GM12878 (cell line): ENCODE results near the gene SLC2A4RG. TPM values are rescaled to one million over a fixed set of nuclear protein-coding genes. Genes with fewer than 3 reads are reported as not detected.

Experiments
- ATAC-seq: fragments of 200-7000 bp; cut with Tn5 transposase; 3 replicates; pipeline ENCODE4 v1.9.1; 2020; ENCODE audit warnings: mild to moderate bottlenecking, moderate library complexity
- BruUV-seq: library from RNA; stranded (reverse); fragments of 400-500 nt; replicated peaks from 2 replicates; lab custom pipeline; 2021; lab: Mats Ljungman, UMichigan
- CTCF ChIA-PET: fragments of 300-600 bp; sonication (Branson Sonifier 250); formaldehyde crosslinking; extraction: SDS; loops from one replicate; lab custom pipeline; 2021; ENCODE audit warnings: inconsistent platforms; lab: Yijun Ruan, JAX
- POLR2A ChIA-PET: fragments of 350-600 bp; formaldehyde crosslinking; extraction: SDS; loops from one replicate; lab custom pipeline; 2021; ENCODE audit warnings: inconsistent platforms; lab: Charles Lee
- RAD21 ChIA-PET: fragments of 300-600 bp; sonication (Branson Sonifier 250); formaldehyde crosslinking; loops from one replicate; lab custom pipeline; 2023; ENCODE audit warnings: antibody characterized with exemption; ENCODE audit not compliant: unreplicated experiment; lab: Charles Lee
- SMC1A ChIA-PET: fragments of 300-600 bp; sonication (Branson Sonifier 250); formaldehyde crosslinking; loops from one replicate; lab custom pipeline; 2023; ENCODE audit not compliant: unreplicated experiment, uncharacterized antibody; lab: Charles Lee
- DNase-seq: peaks from one replicate; pipeline ENCODE4 v3.0.0-alpha.2; 2011; ENCODE audit warnings: low read depth, low spot score
- FAIRE-seq: peaks from 3 replicates; lab custom pipeline; 2011; peaks lifted over from hg19 to GRCh38; lab: Jason Lieb, UNC
- H2AFZ ChIP-seq: 2 replicates; pipeline ENCODE4 v1.6.0; 2011; ENCODE audit warnings: low read depth, low read length, control low read depth; ENCODE audit not compliant: control insufficient read depth
- H3K27ac ChIP-seq: 2 replicates; pipeline ENCODE4 v1.5.1; 2011; ENCODE audit warnings: control low read depth; ENCODE audit not compliant: control insufficient read depth, insufficient read depth
- H3K27me3 ChIP-seq, 2 experiments: replicated peaks in 1 of 2; 2 replicates each; pipeline versions ENCODE4 v1.6.0 to v1.6.1; 2011; ENCODE audit warnings: low read length in 1 of 2; ENCODE audit not compliant: control insufficient read depth in 2 of 2, insufficient read depth in 2 of 2
- H3K36me3 ChIP-seq, 2 experiments: 2 replicates each; pipeline ENCODE4 v1.5.1; 2011; ENCODE audit warnings: low read length in 1 of 2; ENCODE audit not compliant: control insufficient read depth in 2 of 2, insufficient read depth in 2 of 2
- H3K4me1 ChIP-seq: 2 replicates; pipeline ENCODE4 v1.6.1; 2011; ENCODE audit warnings: mild to moderate bottlenecking, low read length, moderate library complexity, mixed read lengths; ENCODE audit not compliant: control insufficient read depth, insufficient read depth
- H3K4me2 ChIP-seq: 2 replicates; pipeline ENCODE4 v1.6.0; 2011; ENCODE audit warnings: control low read depth; ENCODE audit not compliant: control insufficient read depth, insufficient read depth
- H3K4me3 ChIP-seq: fragments of 200-600 bp; sonication (generic); 2 replicates; pipeline ENCODE4 v1.5.1; 2016
- H3K79me2 ChIP-seq: 2 replicates; pipeline ENCODE4 v1.6.0; 2011; ENCODE audit warnings: low read length; ENCODE audit not compliant: control insufficient read depth, insufficient read depth
- H3K9ac ChIP-seq: 2 replicates; pipeline ENCODE4 v1.8.0; 2011; ENCODE audit warnings: low read length, control low read depth, mixed read lengths; ENCODE audit not compliant: control insufficient read depth, insufficient read depth
- H3K9me3 ChIP-seq: replicated peaks from 3 replicates; pipeline ENCODE4 v1.5.1; 2011; ENCODE audit warnings: mild to moderate bottlenecking, low read length; ENCODE audit not compliant: control insufficient read depth, insufficient read depth
- H4K20me1 ChIP-seq: 2 replicates; pipeline ENCODE4 v1.6.0; 2011; ENCODE audit not compliant: control insufficient read depth, insufficient read depth
- ATF2 ChIP-seq: IDR thresholded peaks from 2 replicates; pipeline ENCODE4 v1.6.1; 2012; ENCODE audit warnings: low read length, inconsistent platforms
- BACH1 ChIP-seq: fragments of 450-650 bp; IDR thresholded peaks from 2 replicates; pipeline ENCODE4 v1.6.1; 2017; ENCODE audit warnings: mild to moderate bottlenecking, borderline replicate concordance
- CBFB ChIP-seq: IDR thresholded peaks from 2 replicates; pipeline ENCODE4 v1.6.1; 2016; ENCODE audit warnings: antibody characterized with exemption, low read depth
- CHD1 ChIP-seq: IDR thresholded peaks from 2 replicates; pipeline ENCODE4 v1.6.1; 2012; ENCODE audit warnings: low read depth, low read length, improper control_type of control experiment
- DPF2 ChIP-seq: fragments of 450-650 bp; IDR thresholded peaks from 2 replicates; pipeline ENCODE4 v1.6.1; 2017; ENCODE audit warnings: mild to moderate bottlenecking
- KDM1A ChIP-seq: fragments of 200-600 bp; sonication (generic); IDR thresholded peaks from 2 replicates; pipeline ENCODE4 v1.6.1; 2016; ENCODE audit warnings: borderline replicate concordance
- KLF5 ChIP-seq: fragments of 450-650 bp; IDR thresholded peaks from 2 replicates; pipeline ENCODE4 v1.6.1; 2014; ENCODE audit warnings: mild to moderate bottlenecking; ENCODE audit not compliant: partially characterized antibody
- LARP7 ChIP-seq: fragments of 450-650 bp; IDR thresholded peaks from 2 replicates; pipeline ENCODE4 v1.6.1; 2017; ENCODE audit warnings: mild to moderate bottlenecking
- NR2C2 ChIP-seq: IDR thresholded peaks from 2 replicates; pipeline ENCODE4 v1.6.1; 2011; ENCODE audit warnings: borderline replicate concordance, low read depth; ENCODE audit not compliant: control insufficient read depth, insufficient read length
- PAX5 ChIP-seq: IDR thresholded peaks from 2 replicates; pipeline ENCODE4 v1.6.1; 2011; ENCODE audit warnings: low read depth, low read length, borderline replicate concordance
- POU2F2 ChIP-seq: IDR thresholded peaks from 3 replicates; pipeline ENCODE4 v1.6.1; 2011; ENCODE audit warnings: low read depth, mild to moderate bottlenecking, low read length, borderline replicate concordance
- RAD21 ChIP-seq: IDR thresholded peaks from 2 replicates; pipeline ENCODE4 v1.6.1; 2011; ENCODE audit warnings: mild to moderate bottlenecking, low read depth, low read length, moderate library complexity; ENCODE audit not compliant: insufficient read depth
- SIN3A ChIP-seq: IDR thresholded peaks from 2 replicates; pipeline ENCODE4 v1.6.1; 2012; ENCODE audit warnings: low read depth, low read length, improper control_type of control experiment
- SMC3 ChIP-seq: IDR thresholded peaks from 2 replicates; pipeline ENCODE4 v1.6.1; 2011; ENCODE audit warnings: low read length, improper control_type of control experiment, borderline replicate concordance
- YY1 ChIP-seq: IDR thresholded peaks from 2 replicates; pipeline ENCODE4 v1.6.1; 2011; ENCODE audit warnings: low read depth, mild to moderate bottlenecking, low read length
- ZBED1 ChIP-seq: IDR thresholded peaks from 2 replicates; pipeline ENCODE4 v1.6.1; 2016; ENCODE audit warnings: borderline replicate concordance
- WGBS: methylation state at CpG from one replicate; pipeline ENCODE4 v1.1.6; 2016; ENCODE audit warnings: low lambda C conversion rate; ENCODE audit not compliant: insufficient replicate concordance, insufficient coverage; ENCODE audit errors: missing lambda C conversion rate; 5-methylcytosine and 5-hydroxymethylcytosine counted together
- in situ Hi-C: fragments of 300-500 bp; cut with MboI; formaldehyde crosslinking; loops from 9 replicates; pipeline ENCODE4 v1.14.3; 2018; ENCODE audit warnings: mixed read lengths
- intact Hi-C: fragments of 100-400 bp; cut with micrococcal nuclease; formaldehyde crosslinking; loops from one replicate; pipeline ENCODE4 v1.14.2; 2022; ENCODE audit not compliant: unreplicated experiment
- polyA plus RNA-seq, 11 experiments: library from polyadenylated mRNA; depleted of rRNA in 4 of 11; unstranded in 6 of 11; stranded (reverse) in 5 of 11; fragments of >200 nt; fragmentation: Nextera tagmentation in 4 of 11; fragmentation: Illumina TruSeq in 1 of 11; extraction: Ambion mirVana in 4 of 11; extraction: Trizol in 1 of 11; gene quantifications; 1 replicate in 1 of 11; 2 replicates in 10 of 11; pipeline versions ENCODE4 v1.2.1 to v1.2.3, GENCODE V29; 2011 to 2016; ENCODE audit warnings: inconsistent platforms in 2 of 11, missing spikeins in 2 of 11, low read depth in 1 of 11
- total RNA-seq, 4 experiments: library from RNA; depleted of rRNA in 3 of 4; stranded (reverse); fragments of >200 nt in 3 of 4; fragmentation: Illumina TruSeq in 1 of 4; extraction: Trizol in 1 of 4; gene quantifications; 2 replicates each; pipeline versions ENCODE4 v1.2.1 to v1.2.3, GENCODE V29; 2013 to 2021
- TF ChIP-seq, protein P1 (sequence below): fragments of 450-650 bp; IDR thresholded peaks from 2 replicates; pipeline ENCODE4 v1.6.1; 2016; ENCODE audit warnings: mild to moderate bottlenecking

Gene SLC2A4RG
- total and polyA plus RNA-seq, 10 of the 15 experiments (the other 5 are each of a cell fraction or from before 2014, with no cell fraction given) = 0.34 to 65.9 (median 13.3) TPM

DNA sequence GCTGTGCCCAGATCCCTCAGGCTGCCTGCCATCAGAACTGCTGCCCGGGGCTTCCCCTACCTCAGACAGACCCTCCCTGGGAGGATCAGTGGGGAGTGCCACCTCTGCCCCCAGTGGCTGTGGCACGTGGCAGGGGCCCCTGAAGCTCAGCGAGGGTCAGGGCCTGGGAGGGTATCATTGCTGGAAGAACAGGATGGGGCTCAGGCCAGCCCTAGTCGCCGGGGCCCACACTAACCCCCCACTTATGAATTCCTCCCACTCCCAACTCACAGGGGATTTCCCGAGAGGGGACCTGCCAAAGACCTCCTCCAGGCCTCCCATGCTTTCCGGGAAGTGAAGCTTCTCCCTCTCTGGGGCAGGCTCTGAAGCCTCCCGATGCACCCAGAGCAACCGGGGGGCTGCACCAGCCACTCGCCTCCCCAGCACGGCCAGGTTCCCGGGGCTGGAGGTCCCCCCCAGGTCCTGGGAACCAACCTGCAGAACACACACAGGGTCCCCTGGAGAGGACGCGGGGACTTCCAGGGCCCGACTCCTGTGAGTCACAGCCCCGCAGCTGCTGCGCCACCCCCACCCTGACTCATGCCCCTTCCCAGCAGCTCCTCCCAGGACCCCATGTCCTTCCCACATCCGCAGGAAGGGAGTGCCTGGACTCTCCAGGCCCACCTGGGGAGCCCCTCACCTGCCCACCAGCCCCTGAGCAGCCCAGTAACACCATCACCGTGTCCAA, 40.7 kb upstream of the SLC2A4RG start (continued):
- 0 out of 2 replicates have a peak, but pooled peaks have one; percentile 30 for TF ChIP-seq ATF2
- TF ChIP-seq KDM1A = no peak
- TF ChIP-seq ZBED1 = no peak; the same call in 1 of the 2 replicates
- no peak for TF ChIP-seq KLF5

DNA sequence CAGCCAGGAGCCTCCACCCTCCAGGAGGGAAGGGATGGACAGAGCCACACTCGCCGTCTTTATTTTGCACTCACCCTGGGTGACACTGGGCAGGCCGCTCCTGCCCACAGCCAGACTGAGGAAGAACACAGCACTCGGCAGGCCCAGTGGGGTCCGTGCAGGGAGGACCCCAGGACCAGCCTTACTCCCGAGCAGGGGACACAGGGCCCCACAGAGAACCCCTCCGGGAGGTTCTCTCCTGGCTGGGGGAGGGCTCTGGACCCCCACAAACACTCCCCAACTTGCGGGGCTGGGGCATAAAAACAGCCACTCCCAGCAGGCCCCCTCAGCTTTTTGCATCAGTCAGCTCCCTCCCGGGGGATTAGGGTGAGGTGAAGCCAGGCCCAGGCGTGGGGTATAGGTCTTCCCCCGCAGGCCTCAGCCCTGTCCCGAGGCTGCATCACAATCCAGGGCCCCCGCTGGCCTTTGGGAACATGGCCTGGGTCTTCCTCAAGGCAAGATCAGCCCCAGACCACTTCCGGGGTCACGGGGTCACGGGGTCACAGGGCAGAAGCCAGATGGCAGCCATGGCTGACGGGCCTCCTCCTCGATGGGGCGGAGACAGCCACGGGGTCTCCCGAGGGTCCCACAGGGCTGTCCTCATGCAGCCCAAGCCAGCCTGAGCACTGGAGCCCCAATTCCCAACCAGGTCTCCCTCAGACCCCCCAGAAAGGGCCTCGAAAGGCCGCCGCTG, 39.9 kb upstream of the SLC2A4RG start:
- BruUV-seq = TSS peak; percentile 46
- Histone ChIP-seq H4K20me1 (no peaks in the 10 kb centered on the region), H3K9ac (peak overlapping the region; percentile 20; the same call in 1 of the 2 replicates), H3K9me3 (no peaks in the 10 kb centered on the region), H3K4me2 (peak overlapping the region; percentile 19; the same call in 1 of the 2 replicates), H3K4me1 (peaks cover 16% of the 10 kb centered on the region), H3K36me3 (peaks cover under 1 to 3% of the 10 kb centered on the region in 2 experiments; a peak in 3 of 4 replicates), H3K27ac (peak overlapping the region; percentile 75), H3K4me3 (no peak overlapping the region), H3K27me3 (no peaks in the 10 kb centered on the region), H3K79me2 (no peaks in the 10 kb centered on the region), H2AFZ (no peak overlapping the region)
- ChIA-PET POLR2A (interaction anchor here (1.1 kb wide), 1 partner anchor 162 kb away, joined by 3 read pairs; the partner anchor contains the start of gene PTK6), CTCF (interaction anchor here (1.0 to 1.6 kb wide), 2 partner anchors 8 to 162 kb away, joined by 4 to 8 read pairs; partner anchors contain the start of genes ARFRP1, PTK6 and ZGPAT), RAD21 (interaction anchor here (1.6 kb wide), 1 partner anchor 8 kb away, joined by 4 read pairs; the partner anchor contains the start of genes ARFRP1 and ZGPAT), SMC1A (interaction anchor here (1.3 to 1.6 kb wide), 2 partner anchors 38 to 162 kb away, joined by 3 read pairs; no protein-coding TSS in a partner anchor)
- WGBS = 36% methylated on average over 21 of the region's 24 CpGs
- in situ Hi-C loops (no loop called here), intact Hi-C loops (loop anchor here (2.0 kb wide), 1 partner anchor 87 kb away; no protein-coding TSS in a partner anchor)
- FAIRE-seq (no peak), ATAC-seq (peak; percentile 41), DNase-seq (no peak)
- TF ChIP-seq SIN3A (no peak), LARP7 (peak; percentile 33; the same call in 1 of the 2 replicates), CHD1 (no peak), YY1 (peak; percentile 19; the same call in 1 of the 2 replicates), ATF2 (no peak), BACH1 (no peak), DPF2 (no peak), PAX5 (0 out of 2 replicates have a peak, but pooled peaks have one; percentile 9), RAD21 (no peak), CBFB (no peak), NR2C2 (peak; percentile 13), SMC3 (no peak), POU2F2 (no peak)
- TF ChIP-seq, protein P1, sequence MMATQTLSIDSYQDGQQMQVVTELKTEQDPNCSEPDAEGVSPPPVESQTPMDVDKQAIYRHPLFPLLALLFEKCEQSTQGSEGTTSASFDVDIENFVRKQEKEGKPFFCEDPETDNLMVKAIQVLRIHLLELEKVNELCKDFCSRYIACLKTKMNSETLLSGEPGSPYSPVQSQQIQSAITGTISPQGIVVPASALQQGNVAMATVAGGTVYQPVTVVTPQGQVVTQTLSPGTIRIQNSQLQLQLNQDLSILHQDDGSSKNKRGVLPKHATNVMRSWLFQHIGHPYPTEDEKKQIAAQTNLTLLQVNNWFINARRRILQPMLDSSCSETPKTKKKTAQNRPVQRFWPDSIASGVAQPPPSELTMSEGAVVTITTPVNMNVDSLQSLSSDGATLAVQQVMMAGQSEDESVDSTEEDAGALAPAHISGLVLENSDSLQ = no peak
